MCF 10A (cell line): Measurements from ENCODE around the gene DNAH3. TPM values are rescaled to one million over a fixed set of nuclear protein-coding genes. Genes with fewer than 3 reads are reported as not detected.

Experiments
- BruUV-seq: library from RNA; stranded (reverse); fragments of 400-500 nt; replicated peaks from 2 replicates; lab custom pipeline; 2021; lab: Mats Ljungman, UMichigan
- CTCF ChIA-PET: fragments of 300-600 bp; sonication (Branson Sonifier 250); formaldehyde crosslinking; extraction: SDS; loops from one replicate; lab custom pipeline; 2021; ENCODE audit warnings: antibody characterized with exemption, inconsistent platforms; lab: Yijun Ruan, JAX
- POLR2A ChIA-PET: fragments of 300-600, 350-650 bp; sonication (Branson Sonifier 250); formaldehyde crosslinking; extraction: SDS; loops from one replicate; lab custom pipeline; 2020; ENCODE audit warnings: antibody characterized with exemption, inconsistent platforms; lab: Yijun Ruan, JAX
- DNase-seq: peaks from one replicate; pipeline ENCODE4 v3.0.0-alpha.2; 2018; ENCODE audit not compliant: unreplicated experiment
- H3K27ac Mint-ChIP-seq: one replicate; pipeline ENCODE4 v1.8.0; 2022; ENCODE audit warnings: mild to moderate bottlenecking, low read depth, mixed read lengths; ENCODE audit not compliant: unreplicated experiment
- H3K27me3 Mint-ChIP-seq: one replicate; pipeline ENCODE4 v1.8.0; 2022; ENCODE audit warnings: mixed read lengths; ENCODE audit not compliant: insufficient read depth, unreplicated experiment
- H3K36me3 Mint-ChIP-seq: one replicate; pipeline ENCODE4 v1.8.0; 2022; ENCODE audit warnings: mild to moderate bottlenecking, moderate library complexity, mixed read lengths; ENCODE audit not compliant: insufficient read depth, unreplicated experiment
- H3K4me1 Mint-ChIP-seq: one replicate; pipeline ENCODE4 v1.8.0; 2022; ENCODE audit warnings: mixed read lengths; ENCODE audit not compliant: insufficient read depth, unreplicated experiment
- H3K4me3 Mint-ChIP-seq: one replicate; pipeline ENCODE4 v1.8.0; 2022; ENCODE audit warnings: mild to moderate bottlenecking, moderate library complexity, mixed read lengths; ENCODE audit not compliant: unreplicated experiment
- H3K9me3 Mint-ChIP-seq: one replicate; pipeline ENCODE4 v1.8.0; 2022; ENCODE audit warnings: mixed read lengths; ENCODE audit not compliant: unreplicated experiment
- CTCF ChIP-seq: fragments of 200-600 bp; IDR thresholded peaks from one replicate; pipeline ENCODE4 v1.8.0; 2022; ENCODE audit warnings: antibody characterized with exemption, mild to moderate bottlenecking; ENCODE audit not compliant: unreplicated experiment
- intact Hi-C: fragments of 100-400 bp; cut with micrococcal nuclease; formaldehyde crosslinking; loops from 2 replicates; pipeline ENCODE4 v1.14.1; 2022
- total RNA-seq: library from RNA; stranded (reverse); gene quantifications from 2 replicates; pipeline ENCODE4 v1.2.3, GENCODE V29; 2022

DNAH3 gene
- total RNA-seq, 1 experiment from 2014 or later, result not detected

GRCh38 chr16:21166561-21166961, 15.9 kb upstream of the DNAH3 start:
- intact Hi-C loops, result no loop called here
- Mint-ChIP-seq H3K36me3 (peaks cover 77% of the 10 kb centered on the region), H3K4me3 (no peak overlapping the region), H3K27me3 (no peaks in the 10 kb centered on the region), H3K9me3 (no peaks in the 10 kb centered on the region), H3K4me1 (peaks cover 6% of the 10 kb centered on the region), H3K27ac (peak overlapping the region; percentile 49)
- ChIA-PET CTCF (interaction anchor here (0.7 to 3.0 kb wide), 7 partner anchors 10 to 317 kb away, joined by 3 to 13 read pairs (median 3); no protein-coding TSS in a partner anchor), POLR2A (interaction anchor here (0.7 to 2.9 kb wide), 4 partner anchors 8 to 137 kb away, joined by 3 to 13 read pairs (median 8); partner anchors contain the start of gene LDAF1)
- no TSS peak for BruUV-seq
- no peak for TF ChIP-seq CTCF
- DNase-seq, result no peak

GRCh38 chr16:21164521-21165168, 14.0 kb upstream of the DNAH3 start:
- no peak for TF ChIP-seq CTCF
- BruUV-seq, result no TSS peak
- CTCF ChIA-PET, result interaction anchor here (3.0 kb wide), 1 partner anchor 136 kb away, joined by 13 read pairs; no protein-coding TSS in a partner anchor
- Mint-ChIP-seq H3K4me1 (peaks cover 19% of the 10 kb centered on the region), H3K4me3 (no peak overlapping the region), H3K9me3 (no peaks in the 10 kb centered on the region), H3K36me3 (peaks cover 64% of the 10 kb centered on the region), H3K27me3 (no peaks in the 10 kb centered on the region), H3K27ac (no peak overlapping the region)
- POLR2A ChIA-PET, result no interaction called here
- no peak for DNase-seq
- intact Hi-C loops, result no loop called here

GRCh38 chr16:21163576-21163975, 12.9 kb upstream of the DNAH3 start:
- H3K36me3 Mint-ChIP-seq, result peaks cover 57% of the 10 kb centered on the region
- no peak for DNase-seq
- ChIA-PET POLR2A (no interaction called here), CTCF (interaction anchor here (0.6 to 3.0 kb wide), 2 partner anchors 137 to 1605 kb away, joined by 4 to 13 read pairs; no protein-coding TSS in a partner anchor)
- intact Hi-C loops, result no loop called here
- no peak overlapping the region for H3K27ac Mint-ChIP-seq
- H3K27me3 Mint-ChIP-seq, result no peaks in the 10 kb centered on the region
- no peaks in the 10 kb centered on the region for H3K9me3 Mint-ChIP-seq
- no peak overlapping the region for H3K4me3 Mint-ChIP-seq
- H3K4me1 Mint-ChIP-seq, result peaks cover 21% of the 10 kb centered on the region
- no TSS peak for BruUV-seq
- no peak for TF ChIP-seq CTCF

- no peak for DNase-seq
- no peak for TF ChIP-seq CTCF
- Mint-ChIP-seq H3K4me3 (no peak overlapping the region), H3K36me3 (peaks cover 57% of the 10 kb centered on the region), H3K4me1 (peaks cover 21% of the 10 kb centered on the region), H3K9me3 (no peaks in the 10 kb centered on the region), H3K27me3 (no peaks in the 10 kb centered on the region), H3K27ac (no peak overlapping the region)
- CTCF ChIA-PET, result interaction anchor here (0.6 to 0.7 kb wide), 4 partner anchors 20 to 1029 kb away, joined by 3 to 4 read pairs (median 3); no protein-coding TSS in a partner anchor
- no TSS peak for BruUV-seq
- intact Hi-C loops, result no loop called here
- POLR2A ChIA-PET, result interaction anchor here (1.2 kb wide), 1 partner anchor 311 kb away, joined by 4 read pairs; no protein-coding TSS in a partner anchor
Observed at GRCh38 chr16:21162661-21163151, 12.1 kb upstream of the DNAH3 start.
